ENCODE data around the gene NKAPL.

Gene NKAPL

GRCh38 chr6:28280595-28281287, 21.6 kb downstream of the NKAPL start:
- Mint-ChIP-seq H3K36me3 (ENCODE audit: low read depth) (peaks cover 41% of the 10 kb centered on the region), H3K27me3 (ENCODE audit: low read depth) (peaks cover 3% of the 10 kb centered on the region), H3K27ac (peak overlapping the region; percentile 37 to 66 (median 47)), H3K4me3 (peak overlapping the region; percentile 91 to 95 (median 92)), H3K9me3 (no peaks in the 10 kb centered on the region), H3K4me1 (peaks cover 13% of the 10 kb centered on the region)
- no peak for TF ChIP-seq CTCF (IDR thresholded peaks at IDR 0.05; ENCODE audit: unreplicated experiment in 3 of 3)

GRCh38 chr6:28281288-28282064, 22.4 kb downstream of the NKAPL start, which contains the start of gene PGBD1:
TSS of gene PGBD1 (plus strand) at chr6:28281572. CDS start at chr6:28283814, 2,242 bp downstream.
- H3K27me3 Mint-ChIP-seq (ENCODE audit: low read depth), result peaks cover 3% of the 10 kb centered on the region
- no peak for TF ChIP-seq CTCF (IDR thresholded peaks at IDR 0.05; ENCODE audit: unreplicated experiment in 3 of 3)
- peak within 1 kb of the TSS; percentile 47 to 66 (median 49) for H3K27ac Mint-ChIP-seq
- no peaks in the 10 kb centered on the region for H3K9me3 Mint-ChIP-seq
- peaks cover 13% of the 10 kb centered on the region for H3K4me1 Mint-ChIP-seq
- peak within 1 kb of the TSS; percentile 91 to 95 (median 92) for H3K4me3 Mint-ChIP-seq
- H3K36me3 Mint-ChIP-seq (ENCODE audit: low read depth), result peaks cover 39% of the 10 kb centered on the region

- no peak for TF ChIP-seq CTCF (IDR thresholded peaks at IDR 0.05; ENCODE audit: unreplicated experiment in 3 of 3)
- H3K27me3 Mint-ChIP-seq (ENCODE audit: low read depth), result peaks cover 3% of the 10 kb centered on the region
- H3K4me3 Mint-ChIP-seq, result peak overlapping the region; percentile 67 to 95 (median 92)
- H3K36me3 Mint-ChIP-seq (ENCODE audit: low read depth), result peaks cover 50% of the 10 kb centered on the region
- H3K9me3 Mint-ChIP-seq, result no peaks in the 10 kb centered on the region
- H3K27ac Mint-ChIP-seq, result no peak overlapping the region
- peaks cover 13% of the 10 kb centered on the region for H3K4me1 Mint-ChIP-seq
Measured at GRCh38 chr6:28282926-28283325, 23.8 kb downstream of the NKAPL start.

GRCh38 chr6:28291573-28291972, 32.5 kb downstream of the NKAPL start:
- Mint-ChIP-seq H3K9me3 (peaks cover 6% of the 10 kb centered on the region), H3K27me3 (ENCODE audit: low read depth) (no peaks in the 10 kb centered on the region), H3K36me3 (ENCODE audit: low read depth) (peaks cover 69% of the 10 kb centered on the region), H3K27ac (no peak overlapping the region), H3K4me1 (no peaks in the 10 kb centered on the region), H3K4me3 (no peak overlapping the region)
- TF ChIP-seq CTCF (IDR thresholded peaks at IDR 0.05; ENCODE audit: unreplicated experiment in 3 of 3), result no peak

GRCh38 chr6:28295326-28295725, 36.2 kb downstream of the NKAPL start:
- Mint-ChIP-seq H3K4me3 (no peak overlapping the region), H3K9me3 (peaks cover 6% of the 10 kb centered on the region), H3K27ac (no peak overlapping the region), H3K36me3 (ENCODE audit: low read depth) (peaks cover 60% of the 10 kb centered on the region), H3K27me3 (ENCODE audit: low read depth) (no peaks in the 10 kb centered on the region), H3K4me1 (no peaks in the 10 kb centered on the region)
- TF ChIP-seq CTCF (IDR thresholded peaks at IDR 0.05; ENCODE audit: unreplicated experiment in 3 of 3), result no peak
